22Rv1 (cell line): Measurements from ENCODE around the gene TMEM232.

Experiments used
- CTCF ChIP-seq: fragments of 450-650 bp; IDR thresholded peaks from 2 replicates; pipeline ENCODE4 v1.5.1; 2017; ENCODE audit warnings: mild to moderate bottlenecking
- ZFX ChIP-seq: fragments of 450-650 bp; IDR thresholded peaks from 2 replicates; pipeline ENCODE4 v1.6.1; 2017; ENCODE audit warnings: antibody characterized with exemption, borderline replicate concordance

- TF ChIP-seq CTCF = no peak
- TF ChIP-seq ZFX = no peak
Measured at GRCh38 chr5:110681109-110681508, 45.4 kb downstream of the TMEM232 start.
